Heart right ventricle (tissue), 16 donors: ENCODE data around the gene SYNE1. TPM values are rescaled to one million over a fixed set of nuclear protein-coding genes. Genes with fewer than 3 reads are reported as not detected.

Experiments used
- ATAC-seq, 8 donors: fragments of 200-7000 bp; cut with Tn5 transposase; one replicate each; pipeline ENCODE4 v1.9.1; 2020; ENCODE audit warnings: mild to moderate bottlenecking in 8 of 8, moderate library complexity in 8 of 8, moderate number of reproducible peaks in 1 of 8
- DNase-seq, 2 donors: peaks; one replicate each; pipeline ENCODE4 v3.0.0-alpha.2; 2020
- H3K27ac ChIP-seq, 10 donors: fragments of 200-600 bp; sonication (generic) in 2 of 10; one replicate each; pipeline versions ENCODE4 v1.5.0 to v1.8.0; 2020 to 2022; ENCODE audit warnings: mild to moderate bottlenecking in 3 of 10
- H3K27me3 ChIP-seq, 7 donors: fragments of 200-600 bp; one replicate each; pipeline ENCODE4 v1.8.0; 2021 to 2022; ENCODE audit warnings: mild to moderate bottlenecking in 2 of 7
- H3K36me3 ChIP-seq, 9 donors: fragments of 200-600 bp; sonication (generic) in 1 of 9; one replicate each; pipeline versions ENCODE4 v1.5.0 to v1.8.0; 2020 to 2022; ENCODE audit warnings: mild to moderate bottlenecking in 2 of 9
- H3K4me1 ChIP-seq, 9 donors: fragments of 200-600 bp; sonication (generic) in 1 of 9; one replicate each; pipeline versions ENCODE4 v1.5.0 to v1.8.0; 2020 to 2022; ENCODE audit warnings: mild to moderate bottlenecking in 4 of 9
- H3K4me3 ChIP-seq, 10 donors: fragments of 200-600 bp; sonication (generic) in 2 of 10; one replicate each; pipeline versions ENCODE4 v1.5.0 to v1.8.0; 2020 to 2022; ENCODE audit warnings: mild to moderate bottlenecking in 7 of 10, moderate library complexity in 2 of 10
- H3K9me3 ChIP-seq, 11 donors: fragments of 200-600 bp in 10 of 11; sonication (generic) in 2 of 11; one replicate each; pipeline versions ENCODE4 v1.5.0 to v1.8.0; 2013 to 2022; ENCODE audit warnings: mild to moderate bottlenecking in 2 of 11, control low read depth in 1 of 11, moderate library complexity in 1 of 11
- WGBS, 2 donors: extraction: QIAGEN DNeasy Blood & Tissue Kit; methylation state at CpG; one replicate each; pipeline ENCODE4 v1.1.7; 2013; ENCODE audit warnings: inconsistent platforms in 1 of 2; 5-methylcytosine and 5-hydroxymethylcytosine counted together
- intact Hi-C, 10 donors: fragments of 100-400 bp; cut with DNase I; formaldehyde crosslinking; loops; one replicate each; pipeline versions ENCODE4 v1.11.1 to v1.14.2; 2022
- polyA plus RNA-seq, 2 donors: library from polyadenylated mRNA; stranded (reverse); fragments of 200-250 nt; gene quantifications; one replicate each; pipeline ENCODE4 v1.2.3, GENCODE V29; 2013
- total RNA-seq, 10 donors: library from RNA; stranded (reverse); fragmentation: NEBNext Ultra II Directional in 3 of 10; extraction: Animal tissue kit (Norgen Biotek cat#: 25700) in 3 of 10; gene quantifications; one replicate each; pipeline versions ENCODE4 v1.2.1 to v1.2.4, GENCODE V29; 2021 to 2023
- TF ChIP-seq, protein P1 (sequence below), 9 donors: fragments of 200-600 bp; sonication (generic) in 2 of 9; IDR thresholded peaks; one replicate each; pipeline versions ENCODE4 v1.5.0 to v1.8.0; 2021 to 2022; ENCODE audit warnings: antibody characterized with exemption in 9 of 9, mild to moderate bottlenecking in 5 of 9, moderate library complexity in 1 of 9
- donor health status: Arrhythmogenic right ventricular cardiomyopathy.
- donor health status: ischemic (EF 13 %, LVEDD 7.1; RV severe dilation, severe dysfunction).
- donor health status: healthy with polysubstance abuse.
- donor health status: DM: no; HTN: yes; CAD: no.
- donor health status: DM: no; HTN: no; CAD: no.
- donor health status: ischemic (EF 25% LVEDD 6.9; RV normal size, moderate dysfunction).
- donor health status: ischemic (EF 25% LVEDD 5.7; RV mildly dilated, moderate dysfunction).
- donor health status: healthy.
- donor health status: DM: yes; HTN: yes; CAD: no.
- donor health status: Ischemic cardiomyopathy.
- donor health status: ischemic (EF 35%, LVEDD 5.7; RV mildly dilated, moderate dysfunction).
- donor health status: nonischemic (EF 11% LVEDD 7.7; RV severe dilation, severe dysfunction).
- donor health status: DM: yes; HTN: yes; CAD: no.
- donor health status: PGD.
- donor health status: ischemic (EF 29% LVEDD 5.4; RV normal size, mild dysfunction).
- donor health status: nonischemic (EF 23%, LVEDD 6.1; RV moderate dilation, normal function).

Gene SYNE1
- total and polyA plus RNA-seq, 12 donors = 18.9 to 176 (median 126) TPM

DNA sequence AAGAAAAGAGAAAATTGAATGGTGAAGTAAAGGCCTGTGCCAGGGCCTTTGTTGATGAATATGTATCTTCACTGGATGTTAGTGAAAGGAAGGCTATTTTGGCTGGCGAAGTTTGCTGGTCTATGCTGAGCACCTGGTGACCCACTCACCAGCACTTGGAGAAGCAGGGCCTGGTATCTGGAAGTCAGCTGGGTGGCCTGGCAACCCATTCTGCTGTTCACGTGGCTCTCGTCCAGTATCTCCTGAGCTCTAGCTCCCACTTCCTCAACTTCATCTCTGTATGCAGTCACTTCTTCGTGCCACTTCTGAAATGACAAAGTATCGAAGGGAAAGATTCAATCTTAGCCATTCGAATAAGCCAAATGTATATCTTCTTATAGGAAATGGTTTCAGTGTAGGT is 283.7 kb downstream of the SYNE1 start:
- Histone ChIP-seq H3K27me3 (no peaks in the 10 kb centered on the region), H3K4me3 (no peak overlapping the region), H3K36me3 (peaks cover 0 to 100% (median 65%) of the 10 kb centered on the region in 9 donors), H3K27ac (peak overlapping the region in 4 of 10 donors; percentile 6 to 18 (median 14)), H3K4me1 (peaks cover 0 to 36% (median 6%) of the 10 kb centered on the region in 9 donors), H3K9me3 (no peaks in the 10 kb centered on the region)
- intact Hi-C loops = loop anchor here in 2 of 10 donors (10.0 kb wide), 2 partner anchors 139 to 149 kb away; no protein-coding TSS in a partner anchor
- WGBS, 2 donors = 64 to 72% methylated on average over 6 of the region's 6 CpGs
- TF ChIP-seq, protein P1, sequence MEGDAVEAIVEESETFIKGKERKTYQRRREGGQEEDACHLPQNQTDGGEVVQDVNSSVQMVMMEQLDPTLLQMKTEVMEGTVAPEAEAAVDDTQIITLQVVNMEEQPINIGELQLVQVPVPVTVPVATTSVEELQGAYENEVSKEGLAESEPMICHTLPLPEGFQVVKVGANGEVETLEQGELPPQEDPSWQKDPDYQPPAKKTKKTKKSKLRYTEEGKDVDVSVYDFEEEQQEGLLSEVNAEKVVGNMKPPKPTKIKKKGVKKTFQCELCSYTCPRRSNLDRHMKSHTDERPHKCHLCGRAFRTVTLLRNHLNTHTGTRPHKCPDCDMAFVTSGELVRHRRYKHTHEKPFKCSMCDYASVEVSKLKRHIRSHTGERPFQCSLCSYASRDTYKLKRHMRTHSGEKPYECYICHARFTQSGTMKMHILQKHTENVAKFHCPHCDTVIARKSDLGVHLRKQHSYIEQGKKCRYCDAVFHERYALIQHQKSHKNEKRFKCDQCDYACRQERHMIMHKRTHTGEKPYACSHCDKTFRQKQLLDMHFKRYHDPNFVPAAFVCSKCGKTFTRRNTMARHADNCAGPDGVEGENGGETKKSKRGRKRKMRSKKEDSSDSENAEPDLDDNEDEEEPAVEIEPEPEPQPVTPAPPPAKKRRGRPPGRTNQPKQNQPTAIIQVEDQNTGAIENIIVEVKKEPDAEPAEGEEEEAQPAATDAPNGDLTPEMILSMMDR (IDR thresholded peaks at IDR 0.05) = no peak
- peak in 2 of 8 donors; percentile 34 to 64 for ATAC-seq
- DNase-seq = peak in 1 of 2 donors; percentile 17

DNA sequence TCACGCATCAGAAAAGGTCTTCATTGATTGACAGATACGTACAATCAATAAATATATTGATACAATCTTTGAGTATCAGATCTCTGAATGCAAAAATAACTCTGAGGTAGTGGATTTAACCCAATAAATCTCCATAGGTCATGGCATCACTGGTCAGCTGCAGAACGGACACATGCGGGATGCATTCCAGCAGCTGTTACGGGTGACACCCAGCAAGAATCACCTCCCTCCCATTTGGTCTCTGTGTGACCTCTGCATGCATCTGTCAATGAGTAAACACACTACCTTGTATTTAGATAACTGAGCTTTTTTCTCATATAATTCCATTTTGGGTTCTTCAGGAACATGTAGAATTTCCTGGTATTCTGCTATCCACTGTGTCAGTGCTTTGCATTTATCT is 285.4 kb downstream of the SYNE1 start:
- no peaks in the 10 kb centered on the region for H3K9me3 ChIP-seq
- TF ChIP-seq, protein P1 (IDR thresholded peaks at IDR 0.05) = no peak
- DNase-seq (no peak), ATAC-seq (peak in 3 of 8 donors; percentile 56 to 63 (median 56))
- H3K36me3 ChIP-seq = peaks cover 0 to 100% (median 66%) of the 10 kb centered on the region in 9 donors
- WGBS, 2 donors = 68 to 73% methylated on average over 5 of the region's 5 CpGs
- H3K27ac ChIP-seq = peak overlapping the region in 9 of 10 donors; percentile 4 to 68 (median 37)
- no peak overlapping the region for H3K4me3 ChIP-seq
- peaks cover 0 to 36% (median 6%) of the 10 kb centered on the region in 9 donors for H3K4me1 ChIP-seq
- intact Hi-C loops = loop anchor here in 2 of 10 donors (10.0 kb wide), 2 partner anchors 137 to 147 kb away; no protein-coding TSS in a partner anchor
- H3K27me3 ChIP-seq = no peaks in the 10 kb centered on the region

DNA sequence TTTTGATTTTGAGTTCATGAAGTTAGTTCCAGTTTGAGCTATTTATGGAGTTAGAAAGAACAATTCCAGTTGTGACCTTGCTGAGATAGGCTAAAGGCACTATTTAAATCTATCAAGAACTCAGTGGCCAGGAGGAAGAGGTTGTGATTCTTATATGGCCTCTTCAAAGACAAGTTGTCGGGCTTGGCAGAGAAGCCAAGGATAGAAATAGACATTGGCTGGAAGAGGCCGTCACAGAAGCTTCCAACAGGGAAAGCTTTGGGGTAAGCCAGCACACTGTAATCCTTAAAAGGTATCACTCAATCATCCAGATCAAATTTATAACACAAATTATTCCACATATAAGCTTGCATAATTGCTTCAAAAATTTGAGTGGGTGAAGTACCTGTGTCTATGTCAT is 286.1 kb downstream of the SYNE1 start:
- H3K36me3 ChIP-seq = peaks cover 0 to 100% (median 68%) of the 10 kb centered on the region in 9 donors
- peak overlapping the region; percentile 13 to 68 (median 61) for H3K27ac ChIP-seq
- no peak overlapping the region for H3K4me3 ChIP-seq
- H3K9me3 ChIP-seq = no peaks in the 10 kb centered on the region
- TF ChIP-seq, protein P1 (IDR thresholded peaks at IDR 0.05) = no peak
- peaks cover 0 to 36% (median 6%) of the 10 kb centered on the region in 9 donors for H3K4me1 ChIP-seq
- DNase-seq (peak in 1 of 2 donors; percentile 36), ATAC-seq (peak in 7 of 8 donors; percentile 72 to 92 (median 89))
- 50 to 60% methylated on average over 2 of the region's 2 CpGs for WGBS, 2 donors
- intact Hi-C loops = loop anchor here in 2 of 10 donors (10.0 kb wide), 2 partner anchors 136 to 146 kb away; no protein-coding TSS in a partner anchor
- H3K27me3 ChIP-seq = no peaks in the 10 kb centered on the region

DNA sequence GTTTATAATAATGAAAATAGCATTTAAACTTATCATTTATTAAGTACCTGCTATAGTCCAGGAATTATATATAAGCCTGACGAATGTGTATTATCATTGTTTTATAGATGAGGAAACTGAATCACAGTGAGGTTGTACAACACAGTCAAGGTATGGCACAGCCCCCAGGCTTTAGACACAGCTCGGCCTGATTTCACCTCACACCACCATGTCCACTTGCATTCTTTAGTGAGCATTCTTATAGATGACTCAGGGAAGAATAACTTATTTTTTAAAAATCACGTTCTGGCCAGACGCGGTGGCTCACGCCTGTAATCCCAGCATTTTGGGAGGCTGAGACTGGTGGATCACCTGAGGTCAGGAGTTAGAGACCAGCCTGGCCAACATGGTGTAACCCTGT is 289.0 kb downstream of the SYNE1 start:
- Histone ChIP-seq H3K36me3 (peaks cover 0 to 100% (median 60%) of the 10 kb centered on the region in 9 donors), H3K9me3 (no peaks in the 10 kb centered on the region), H3K27me3 (no peaks in the 10 kb centered on the region), H3K4me3 (no peak overlapping the region), H3K4me1 (peaks cover 0 to 27% (median 3%) of the 10 kb centered on the region in 9 donors), H3K27ac (no peak overlapping the region)
- intact Hi-C loops = no loop called here
- TF ChIP-seq, protein P1 (IDR thresholded peaks at IDR 0.05) = no peak
- DNase-seq (no peak), ATAC-seq (no peak)
- 98% methylated on average over 6 of the region's 6 CpGs for WGBS, 2 donors
